ENCODE results near the gene HMCN2. TPM values are rescaled to one million over a fixed set of nuclear protein-coding genes. Genes with fewer than 3 reads are reported as not detected.

The HMCN2 gene
- total RNA-seq, 1 donor from 2014 or later, result not detected

DNA sequence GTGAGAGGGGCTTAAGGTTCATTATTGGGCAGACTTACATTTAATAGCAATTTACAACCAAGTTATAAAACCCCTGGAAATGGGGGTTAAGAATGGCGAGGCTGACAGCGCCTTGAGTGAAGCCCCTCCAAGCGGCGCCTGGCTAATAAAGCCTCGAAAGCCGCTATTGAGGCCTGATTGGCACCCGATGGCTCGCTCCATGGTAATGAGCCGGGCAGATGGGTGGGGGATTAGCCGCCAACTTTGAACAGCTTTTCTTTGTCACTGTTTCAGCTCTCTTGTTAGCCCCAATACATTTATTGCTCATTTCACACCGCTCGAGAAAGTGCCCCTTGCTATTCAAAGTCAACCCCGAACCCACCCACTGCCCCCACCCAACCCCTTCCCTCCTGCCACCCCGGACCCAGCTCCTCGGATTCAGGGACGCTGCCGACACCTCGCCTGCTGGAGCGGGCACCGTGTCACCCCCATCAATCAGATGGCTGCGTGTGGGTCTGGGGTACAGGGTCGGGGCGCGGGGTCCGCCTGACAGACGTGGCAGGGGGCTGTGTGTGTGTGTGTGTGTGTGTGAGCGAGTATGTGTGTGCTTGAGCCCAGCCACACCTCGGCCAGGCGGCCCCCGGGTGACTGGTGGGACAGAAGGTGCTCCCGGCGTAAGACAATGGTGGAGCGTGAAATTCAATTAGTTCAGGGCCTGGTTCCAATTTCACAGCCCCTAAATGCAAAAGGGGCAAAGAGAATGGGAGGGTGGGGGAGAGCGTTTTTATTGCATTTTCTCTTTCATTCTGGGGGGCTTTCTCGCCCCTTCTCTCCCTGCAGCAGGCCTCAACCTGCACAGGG, 213.4 kb downstream of the HMCN2 start:
- H3K4me3 Mint-ChIP-seq, result no peak overlapping the region
- H3K27me3 Mint-ChIP-seq, result peaks cover 17% of the 10 kb centered on the region
- no peaks in the 10 kb centered on the region for H3K9me3 Mint-ChIP-seq
- H3K4me1 Mint-ChIP-seq, result no peaks in the 10 kb centered on the region
- no peak for DNase-seq
- H3K27ac Mint-ChIP-seq, result no peak overlapping the region
- no peaks in the 10 kb centered on the region for H3K36me3 Mint-ChIP-seq (ENCODE audit: low read depth)
- intact Hi-C loops (cut with micrococcal nuclease), result no loop called here

DNA sequence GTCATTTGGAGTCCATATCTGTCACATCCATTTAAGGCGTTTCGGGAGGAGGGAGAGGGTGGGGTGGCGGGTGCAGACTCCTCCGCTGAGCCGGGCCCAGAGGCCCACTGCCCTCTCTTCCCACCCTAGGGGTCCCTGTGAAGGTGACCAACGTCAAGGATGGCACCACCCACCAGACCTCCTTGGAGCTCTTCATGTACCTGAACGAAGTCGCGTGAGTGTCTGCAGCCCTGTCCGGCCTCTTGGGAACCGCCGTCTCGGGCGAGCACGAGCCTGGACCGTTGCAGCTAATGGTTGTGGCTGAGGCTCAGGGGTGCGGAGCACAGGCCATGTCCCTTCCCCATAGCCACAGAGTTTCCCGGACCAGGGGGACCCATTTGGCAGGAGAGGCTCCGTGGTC, 214.0 kb downstream of the HMCN2 start:
- Mint-ChIP-seq H3K4me1 (no peaks in the 10 kb centered on the region), H3K27ac (no peak overlapping the region), H3K4me3 (no peak overlapping the region), H3K36me3 (ENCODE audit: low read depth) (no peaks in the 10 kb centered on the region), H3K9me3 (no peaks in the 10 kb centered on the region), H3K27me3 (peaks cover 21% of the 10 kb centered on the region)
- no peak for DNase-seq
- intact Hi-C loops (cut with micrococcal nuclease), result no loop called here

DNA sequence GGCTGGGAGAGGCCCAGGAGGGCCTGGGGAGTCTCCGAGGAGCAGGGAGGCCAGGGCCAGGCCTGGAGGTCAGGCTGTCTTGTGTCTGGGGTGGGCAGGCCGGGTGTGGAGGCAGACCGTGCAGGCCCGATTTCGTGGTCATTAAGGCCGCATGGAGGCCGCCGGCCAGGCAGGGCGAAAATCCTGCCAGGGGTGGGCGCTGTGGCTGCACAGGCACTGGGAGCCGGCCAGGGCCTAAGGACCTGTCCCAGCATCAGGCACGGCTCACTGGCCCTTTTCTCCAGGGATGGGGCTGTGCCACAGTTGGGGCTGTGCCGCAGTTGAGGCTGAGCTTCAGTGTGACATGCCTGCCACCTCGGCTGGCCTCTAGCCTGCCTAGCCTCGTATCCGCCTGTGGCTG, 215.1 kb downstream of the HMCN2 start:
- intact Hi-C loops (cut with micrococcal nuclease), result no loop called here
- no peak for DNase-seq
- Mint-ChIP-seq H3K4me1 (no peaks in the 10 kb centered on the region), H3K4me3 (no peak overlapping the region), H3K27me3 (peaks cover 23% of the 10 kb centered on the region), H3K36me3 (ENCODE audit: low read depth) (no peaks in the 10 kb centered on the region), H3K9me3 (no peaks in the 10 kb centered on the region), H3K27ac (no peak overlapping the region)

DNA sequence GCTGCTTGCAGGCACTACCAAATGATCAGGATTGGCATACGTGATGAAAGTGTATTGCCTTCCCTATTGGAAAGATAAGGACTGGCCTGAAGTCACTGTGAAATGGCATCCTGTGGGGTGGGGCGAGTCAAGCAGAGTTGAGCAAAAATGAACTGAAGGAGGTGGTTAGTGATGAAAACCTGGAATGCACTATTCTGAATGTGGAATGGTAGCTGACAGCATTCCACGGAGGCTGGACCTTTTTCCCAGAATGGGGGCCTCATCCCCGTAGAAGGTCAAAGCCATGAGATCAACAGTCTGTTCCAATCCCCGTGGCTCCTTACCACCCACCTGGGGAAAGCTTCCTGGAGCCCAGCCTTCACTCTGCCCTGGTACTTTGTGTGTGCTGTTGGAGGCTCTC, 216.9 kb downstream of the HMCN2 start:
- Mint-ChIP-seq H3K27me3 (peaks cover 23% of the 10 kb centered on the region), H3K9me3 (no peaks in the 10 kb centered on the region), H3K4me3 (no peak overlapping the region), H3K4me1 (no peaks in the 10 kb centered on the region), H3K27ac (no peak overlapping the region), H3K36me3 (ENCODE audit: low read depth) (no peaks in the 10 kb centered on the region)
- DNase-seq, result no peak
- intact Hi-C loops (cut with micrococcal nuclease), result no loop called here

DNA sequence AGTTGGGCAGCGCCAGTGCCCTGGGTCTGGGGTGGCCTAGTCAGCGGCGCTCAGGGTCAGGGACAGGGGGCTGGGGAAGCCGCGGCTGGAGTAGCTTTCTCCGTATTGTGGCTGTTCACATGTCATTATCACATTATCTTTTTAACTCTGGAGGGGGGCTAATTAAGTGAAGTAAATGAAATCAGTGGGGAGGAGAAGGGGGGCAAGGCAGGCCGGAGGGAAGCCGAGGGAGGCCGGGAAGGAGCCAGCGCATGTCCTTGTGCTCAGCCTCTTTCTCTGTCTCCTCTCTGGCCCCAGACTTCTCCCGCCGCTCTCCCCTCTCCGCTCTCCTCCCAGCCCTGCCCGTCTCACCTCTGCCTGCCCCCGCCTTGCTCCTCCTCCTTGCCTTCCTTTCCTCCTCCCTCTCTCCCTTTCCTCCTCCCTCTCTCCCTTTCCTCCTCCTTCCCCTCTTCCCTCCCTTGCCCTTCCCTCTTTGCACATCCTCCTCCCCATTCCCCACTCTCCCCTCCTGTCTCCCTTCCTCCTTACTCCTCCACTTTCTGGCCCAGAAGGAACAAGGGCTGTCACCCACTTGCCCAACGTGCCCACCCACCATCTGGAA, 217.9 kb downstream of the HMCN2 start:
- intact Hi-C loops (cut with micrococcal nuclease), result no loop called here
- Mint-ChIP-seq H3K36me3 (ENCODE audit: low read depth) (no peaks in the 10 kb centered on the region), H3K27ac (no peak overlapping the region), H3K9me3 (no peaks in the 10 kb centered on the region), H3K27me3 (peaks cover 23% of the 10 kb centered on the region), H3K4me3 (no peak overlapping the region), H3K4me1 (no peaks in the 10 kb centered on the region)
- no peak for DNase-seq

Other genes starting within 250 kb of the HMCN2 start
- 245 TPM in 2 replicates for gene FNBP1, start 222.6 kb upstream of the HMCN2 start, total RNA-seq
- 19.2 and 23.6 TPM in 2 replicates for gene GPR107, start 211.9 kb upstream of the HMCN2 start, total RNA-seq
- gene NCS1, start 93.4 kb upstream of the HMCN2 start, total RNA-seq, result 5.3 and 5.4 TPM in 2 replicates
- gene ASS1, start 179.2 kb downstream of the HMCN2 start, total RNA-seq, result 3.2 and 4.5 TPM in 2 replicates

All from activated CD4-positive, alpha-beta T cell treated with anti-CD3 and anti-CD28 coated beads, Interleukin-2, amount 10 ng/mL, durations not matched to agents 24 days and 14 days (primary cell).